ENCODE results near the gene CCDC97.

- TF ChIP-seq POLR2A (IDR thresholded peaks at IDR 0.05; ENCODE audit: low read depth) (no peak), POLR2AphosphoS5 (IDR thresholded peaks at IDR 0.05) (no peak), CTCF (IDR thresholded peaks at IDR 0.05) (no peak), EP300 (IDR thresholded peaks at IDR 0.05) (no peak)
Measured at GRCh38 chr19:41305927-41306793, 3.8 kb upstream of the CCDC97 start.

All from esophagus muscularis mucosa (tissue), 4 donors.